Measurements from ENCODE around the gene SPOCD1. TPM values are rescaled to one million over a fixed set of nuclear protein-coding genes. Genes with fewer than 3 reads are reported as not detected.

Gene SPOCD1
- polyA plus RNA-seq, 3 donors: 0.04 to 0.45 (median 0.31) TPM

- no peak for DNase-seq (ENCODE audit: low read depth in 3 of 3, low spot score in 2 of 3)
Measured at GRCh38 chr1:31801458-31801857, 14.4 kb downstream of the SPOCD1 start.

DNA sequence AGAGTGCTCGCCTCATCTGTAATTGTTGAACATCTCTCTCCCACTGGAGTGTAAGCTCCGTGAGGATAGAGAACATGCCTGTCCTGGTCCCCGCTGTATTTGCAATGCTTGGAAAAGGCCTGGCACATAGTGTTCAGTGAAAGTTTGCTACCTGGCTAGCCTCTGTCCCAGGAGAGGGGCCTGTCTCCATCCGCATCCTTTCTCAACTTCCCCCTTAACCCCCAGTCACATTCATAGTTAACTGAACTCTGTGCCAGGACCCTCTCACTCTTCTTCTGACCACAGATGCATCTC lies 15.2 kb downstream of the SPOCD1 start:
- DNase-seq (ENCODE audit: low read depth in 3 of 3, low spot score in 2 of 3): no peak

DNA sequence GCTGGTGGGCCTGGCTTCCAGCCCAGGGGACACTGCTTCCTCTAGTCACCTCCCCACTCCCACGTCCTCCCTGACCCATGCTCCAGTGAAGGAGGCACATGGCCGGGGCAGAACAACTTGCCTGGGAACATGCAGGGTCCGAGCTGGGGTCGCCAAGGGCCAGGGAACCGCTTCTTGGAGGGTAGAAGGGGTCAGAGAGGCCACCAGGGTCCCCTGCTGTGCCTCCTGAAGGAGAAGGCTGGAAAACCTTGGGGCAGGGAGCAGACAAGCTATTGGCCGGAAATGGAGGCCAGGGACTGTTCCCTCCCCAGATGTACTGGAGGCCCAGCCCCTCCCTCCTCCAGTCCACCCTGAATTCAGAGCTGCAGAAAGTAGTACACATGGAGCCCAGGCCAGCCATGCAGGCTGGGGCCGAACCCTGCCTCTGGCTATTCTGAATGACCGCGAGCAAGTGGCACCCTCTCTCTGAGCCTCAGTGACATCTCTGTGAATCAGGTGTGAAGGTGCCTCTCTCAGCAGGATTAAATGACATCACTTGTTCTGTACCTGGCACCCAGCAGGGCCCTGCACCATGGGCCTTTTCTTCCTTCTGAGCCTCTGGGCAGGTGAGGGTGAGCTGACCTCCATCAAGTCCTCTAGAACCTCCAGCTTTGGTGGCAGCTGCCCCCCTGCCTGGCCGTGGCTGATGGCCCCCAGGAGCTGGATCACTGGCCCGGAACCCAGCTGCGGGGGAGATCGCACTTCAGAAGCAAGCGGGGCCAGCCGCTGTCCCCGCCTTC lies 15.7 kb downstream of the SPOCD1 start:
- no peak for DNase-seq (ENCODE audit: low read depth in 3 of 3, low spot score in 2 of 3)

- DNase-seq (ENCODE audit: low read depth in 3 of 3, low spot score in 2 of 3): no peak
Measured at GRCh38 chr1:31799196-31799894, 16.5 kb downstream of the SPOCD1 start.

DNA sequence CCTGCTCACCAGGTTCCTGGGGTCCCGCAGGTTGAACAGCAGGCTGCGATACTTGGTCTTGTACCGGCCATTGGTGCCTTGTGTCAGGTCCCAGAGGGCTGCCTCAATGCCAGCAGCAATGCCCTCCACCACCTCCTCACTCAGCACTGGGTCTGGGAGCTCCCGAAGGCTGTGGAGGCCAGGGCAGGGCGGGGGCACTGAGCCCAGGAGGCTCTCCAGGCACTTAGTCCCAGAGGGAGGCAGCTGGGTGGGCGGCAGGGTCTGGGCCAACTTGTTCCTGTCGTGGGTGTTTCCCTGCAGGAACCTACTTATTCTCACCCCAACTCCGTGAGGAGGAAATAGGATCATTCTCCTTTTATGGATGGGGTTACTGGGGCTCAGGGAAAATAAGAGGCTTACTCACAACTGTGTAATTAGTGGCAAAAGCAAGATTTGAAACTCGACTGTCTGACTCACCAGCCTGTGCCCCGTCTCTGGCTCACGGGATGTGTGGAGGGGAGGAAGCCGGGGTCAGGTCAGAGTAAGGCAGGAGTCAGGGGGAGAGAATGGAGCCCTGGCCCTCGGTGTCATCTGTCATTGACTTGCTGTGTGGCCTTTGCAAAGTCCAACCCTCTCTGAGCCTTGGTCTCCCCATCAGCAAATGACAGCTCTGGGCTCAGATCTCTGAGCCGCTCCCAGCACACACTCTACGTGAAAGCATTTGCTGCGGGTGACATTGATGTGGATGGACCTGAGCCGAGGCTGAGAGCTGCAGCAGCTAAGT lies 17.2 kb downstream of the SPOCD1 start:
- DNase-seq (ENCODE audit: low read depth in 3 of 3, low spot score in 2 of 3): no peak

GRCh38 chr1:31798086-31798432 lies 17.8 kb downstream of the SPOCD1 start:
- DNase-seq (ENCODE audit: low read depth in 3 of 3, low spot score in 2 of 3): no peak

- DNase-seq (ENCODE audit: low read depth in 3 of 3, low spot score in 2 of 3): no peak
Measured at GRCh38 chr1:31797216-31797615, 18.6 kb downstream of the SPOCD1 start.

- DNase-seq (ENCODE audit: low read depth in 3 of 3, low spot score in 2 of 3): no peak
Measured at GRCh38 chr1:31796707-31797106, 19.1 kb downstream of the SPOCD1 start.

- no peak for DNase-seq (ENCODE audit: low read depth in 3 of 3, low spot score in 2 of 3)
Measured at GRCh38 chr1:31795801-31796621, 19.8 kb downstream of the SPOCD1 start.

DNA sequence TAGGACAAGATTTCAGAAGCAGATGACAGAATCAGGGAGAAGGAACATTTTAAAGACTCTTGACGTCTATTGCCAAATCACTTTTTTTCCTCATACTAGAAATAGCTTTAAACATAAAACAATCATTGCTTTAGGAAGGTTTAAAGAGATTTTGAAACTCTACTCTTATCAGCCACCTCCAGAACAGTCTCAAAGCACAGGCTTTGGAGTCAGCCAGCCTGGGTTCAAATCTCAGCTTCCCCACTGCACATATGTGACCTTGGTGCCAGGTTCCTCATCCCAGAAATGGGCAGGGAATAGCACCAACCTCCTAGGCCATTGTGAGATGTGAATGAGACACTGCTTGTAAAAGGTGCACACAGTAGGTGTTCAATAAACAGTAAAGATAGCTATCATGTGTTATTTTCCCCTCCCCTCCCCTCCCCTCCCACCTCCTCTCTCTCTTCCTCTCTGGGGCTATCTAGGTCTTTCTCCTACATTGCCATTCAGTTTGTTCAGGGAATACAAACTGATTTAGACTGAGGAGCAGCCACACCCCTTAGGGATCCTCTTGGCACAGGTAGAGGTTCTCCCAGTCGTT lies 20.6 kb downstream of the SPOCD1 start:
- DNase-seq (ENCODE audit: low read depth in 3 of 3, low spot score in 2 of 3): no peak

GRCh38 chr1:31793586-31794285 lies 22.1 kb downstream of the SPOCD1 start:
- no peak for DNase-seq (ENCODE audit: low read depth in 3 of 3, low spot score in 2 of 3)

DNA sequence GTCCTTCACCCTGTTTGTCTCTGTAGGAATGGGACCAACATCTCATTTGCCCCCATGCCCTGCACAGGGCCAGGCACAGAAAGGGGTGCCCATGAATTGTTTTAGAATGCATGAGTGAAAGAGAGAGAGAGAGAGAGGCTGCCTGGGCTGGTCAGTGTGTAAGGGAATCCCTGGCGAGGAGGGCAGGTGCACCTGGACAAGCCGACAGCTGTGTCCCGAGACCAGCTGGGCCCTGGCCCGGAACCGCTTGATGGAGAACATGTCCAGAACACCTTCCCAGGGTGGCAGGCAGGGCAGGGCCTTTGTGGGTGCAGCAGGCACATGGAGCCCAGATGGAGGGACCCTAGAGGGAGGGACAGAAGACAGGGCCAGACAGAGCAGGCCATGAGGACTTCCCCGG lies 22.7 kb downstream of the SPOCD1 start:
- DNase-seq (ENCODE audit: low read depth in 3 of 3, low spot score in 2 of 3): no peak

GRCh38 chr1:31792541-31792940 lies 23.3 kb downstream of the SPOCD1 start:
- no peak for DNase-seq (ENCODE audit: low read depth in 3 of 3, low spot score in 2 of 3)

GRCh38 chr1:31792116-31792515 lies 23.7 kb downstream of the SPOCD1 start:
- no peak for DNase-seq (ENCODE audit: low read depth in 3 of 3, low spot score in 2 of 3)

- DNase-seq (ENCODE audit: low read depth in 3 of 3, low spot score in 2 of 3): no peak
Measured at GRCh38 chr1:31791131-31791858, 24.5 kb downstream of the SPOCD1 start.

- no peak for DNase-seq (ENCODE audit: low read depth in 3 of 3, low spot score in 2 of 3)
Measured at GRCh38 chr1:31790641-31791091, 25.2 kb downstream of the SPOCD1 start.

GRCh38 chr1:31790140-31790539 lies 25.7 kb downstream of the SPOCD1 start:
- DNase-seq (ENCODE audit: low read depth in 3 of 3, low spot score in 2 of 3): no peak

- peak; percentile 60 to 82 (median 77) for DNase-seq (ENCODE audit: low read depth in 3 of 3, low spot score in 2 of 3)
Measured at GRCh38 chr1:31789259-31790065, 26.4 kb downstream of the SPOCD1 start.
